Heart right ventricle (tissue), 16 donors: ENCODE results near the gene ZDHHC7. TPM values are rescaled to one million over a fixed set of nuclear protein-coding genes. Genes with fewer than 3 reads are reported as not detected.

Experiments
- ATAC-seq, 8 donors: fragments of 200-7000 bp; cut with Tn5 transposase; one replicate each; pipeline ENCODE4 v1.9.1; 2020; ENCODE audit warnings: mild to moderate bottlenecking in 8 of 8, moderate library complexity in 8 of 8, moderate number of reproducible peaks in 1 of 8
- DNase-seq, 2 donors: peaks; one replicate each; pipeline ENCODE4 v3.0.0-alpha.2; 2020
- H3K27ac ChIP-seq, 10 donors: fragments of 200-600 bp; sonication (generic) in 2 of 10; one replicate each; pipeline versions ENCODE4 v1.5.0 to v1.8.0; 2020 to 2022; ENCODE audit warnings: mild to moderate bottlenecking in 3 of 10
- H3K27me3 ChIP-seq, 7 donors: fragments of 200-600 bp; one replicate each; pipeline ENCODE4 v1.8.0; 2021 to 2022; ENCODE audit warnings: mild to moderate bottlenecking in 2 of 7
- H3K36me3 ChIP-seq, 9 donors: fragments of 200-600 bp; sonication (generic) in 1 of 9; one replicate each; pipeline versions ENCODE4 v1.5.0 to v1.8.0; 2020 to 2022; ENCODE audit warnings: mild to moderate bottlenecking in 2 of 9
- H3K4me1 ChIP-seq, 9 donors: fragments of 200-600 bp; sonication (generic) in 1 of 9; one replicate each; pipeline versions ENCODE4 v1.5.0 to v1.8.0; 2020 to 2022; ENCODE audit warnings: mild to moderate bottlenecking in 4 of 9
- H3K4me3 ChIP-seq, 10 donors: fragments of 200-600 bp; sonication (generic) in 2 of 10; one replicate each; pipeline versions ENCODE4 v1.5.0 to v1.8.0; 2020 to 2022; ENCODE audit warnings: mild to moderate bottlenecking in 7 of 10, moderate library complexity in 2 of 10
- H3K9me3 ChIP-seq, 11 donors: fragments of 200-600 bp in 10 of 11; sonication (generic) in 2 of 11; one replicate each; pipeline versions ENCODE4 v1.5.0 to v1.8.0; 2013 to 2022; ENCODE audit warnings: mild to moderate bottlenecking in 2 of 11, control low read depth in 1 of 11, moderate library complexity in 1 of 11
- CTCF ChIP-seq, 9 donors: fragments of 200-600 bp; sonication (generic) in 2 of 9; IDR thresholded peaks; one replicate each; pipeline versions ENCODE4 v1.5.0 to v1.8.0; 2021 to 2022; ENCODE audit warnings: antibody characterized with exemption in 9 of 9, mild to moderate bottlenecking in 5 of 9, moderate library complexity in 1 of 9
- WGBS, 2 donors: extraction: QIAGEN DNeasy Blood & Tissue Kit; methylation state at CpG; one replicate each; pipeline ENCODE4 v1.1.7; 2013; ENCODE audit warnings: inconsistent platforms in 1 of 2; 5-methylcytosine and 5-hydroxymethylcytosine counted together
- intact Hi-C, 10 donors: fragments of 100-400 bp; cut with DNase I; formaldehyde crosslinking; loops; one replicate each; pipeline versions ENCODE4 v1.11.1 to v1.14.2; 2022
- polyA plus RNA-seq, 2 donors: library from polyadenylated mRNA; stranded (reverse); fragments of 200-250 nt; gene quantifications; one replicate each; pipeline ENCODE4 v1.2.3, GENCODE V29; 2013
- total RNA-seq, 10 donors: library from RNA; stranded (reverse); fragmentation: NEBNext Ultra II Directional in 3 of 10; extraction: Animal tissue kit (Norgen Biotek cat#: 25700) in 3 of 10; gene quantifications; one replicate each; pipeline versions ENCODE4 v1.2.1 to v1.2.4, GENCODE V29; 2021 to 2023
- donor health status: Arrhythmogenic right ventricular cardiomyopathy.
- donor health status: ischemic (EF 13 %, LVEDD 7.1; RV severe dilation, severe dysfunction).
- donor health status: healthy with polysubstance abuse.
- donor health status: DM: no; HTN: yes; CAD: no.
- donor health status: DM: no; HTN: no; CAD: no.
- donor health status: ischemic (EF 25% LVEDD 6.9; RV normal size, moderate dysfunction).
- donor health status: ischemic (EF 25% LVEDD 5.7; RV mildly dilated, moderate dysfunction).
- donor health status: healthy.
- donor health status: DM: yes; HTN: yes; CAD: no.
- donor health status: Ischemic cardiomyopathy.
- donor health status: ischemic (EF 35%, LVEDD 5.7; RV mildly dilated, moderate dysfunction).
- donor health status: nonischemic (EF 11% LVEDD 7.7; RV severe dilation, severe dysfunction).
- donor health status: DM: yes; HTN: yes; CAD: no.
- donor health status: PGD.
- donor health status: ischemic (EF 29% LVEDD 5.4; RV normal size, mild dysfunction).
- donor health status: nonischemic (EF 23%, LVEDD 6.1; RV moderate dilation, normal function).

Gene ZDHHC7
- total and polyA plus RNA-seq, 12 donors = 15.1 to 55.5 (median 41.8) TPM

GRCh38 chr16:85011846-85012284 lies 530 bp upstream of the ZDHHC7 start:
- WGBS, 2 donors = 11% methylated on average over 17 of the region's 17 CpGs
- Histone ChIP-seq H3K4me3 (peak overlapping the region; percentile 65 to 98 (median 86)), H3K27ac (peak overlapping the region; percentile 89 to 99 (median 98)), H3K36me3 (no peaks in the 10 kb centered on the region), H3K9me3 (no peaks in the 10 kb centered on the region), H3K4me1 (peaks cover 0 to 74% (median 32%) of the 10 kb centered on the region in 9 donors), H3K27me3 (no peaks in the 10 kb centered on the region)
- intact Hi-C loops = loop anchor here in 3 of 10 donors (2.0 to 10.0 kb wide), 3 partner anchors 15 to 75 kb away; partner anchors contain the start of gene KIAA0513 (in 1 of the 3)
- ATAC-seq (peak in 7 of 8 donors; percentile 18 to 66 (median 51)), DNase-seq (no peak)
- peak in 1 of 9 donors; percentile 2 for TF ChIP-seq CTCF (IDR thresholded peaks at IDR 0.05)

GRCh38 chr16:85010446-85010930 lies 847 bp downstream of the ZDHHC7 start:
- H3K9me3 ChIP-seq = no peaks in the 10 kb centered on the region
- peak overlapping the region; percentile 89 to 99 (median 98) for H3K27ac ChIP-seq
- H3K36me3 ChIP-seq = peaks cover 0 to 7% (median 0%) of the 10 kb centered on the region in 9 donors
- TF ChIP-seq CTCF (IDR thresholded peaks at IDR 0.05) = no peak
- no peak for ATAC-seq
- WGBS, 2 donors = 20 to 23% methylated on average over 9 of the region's 9 CpGs
- H3K27me3 ChIP-seq = no peaks in the 10 kb centered on the region
- intact Hi-C loops = loop anchor here in 3 of 10 donors (2.0 to 10.0 kb wide), 3 partner anchors 16 to 76 kb away; partner anchors contain the start of gene KIAA0513 (in 1 of the 3)
- peaks cover 0 to 73% (median 42%) of the 10 kb centered on the region in 9 donors for H3K4me1 ChIP-seq
- no peak for DNase-seq
- peak overlapping the region; percentile 65 to 98 (median 86) for H3K4me3 ChIP-seq

- DNase-seq = no peak
- Histone ChIP-seq H3K9me3 (no peaks in the 10 kb centered on the region), H3K36me3 (peaks cover 0 to 8% (median 0%) of the 10 kb centered on the region in 9 donors), H3K27me3 (no peaks in the 10 kb centered on the region), H3K4me1 (peaks cover 16 to 81% (median 64%) of the 10 kb centered on the region in 9 donors), H3K4me3 (no peak overlapping the region), H3K27ac (no peak overlapping the region)
- intact Hi-C loops = no loop called here
- no peak for TF ChIP-seq CTCF (IDR thresholded peaks at IDR 0.05)
- no peak for ATAC-seq
- 54 to 61% methylated on average over 3 of the region's 3 CpGs for WGBS, 2 donors
Observed at GRCh38 chr16:85008271-85008670, 3.1 kb downstream of the ZDHHC7 start.

- DNase-seq (no peak), ATAC-seq (no peak)
- no peak overlapping the region for H3K4me3 ChIP-seq
- peaks cover 22 to 87% (median 70%) of the 10 kb centered on the region in 9 donors for H3K4me1 ChIP-seq
- peak overlapping the region in 1 of 10 donors; percentile 45 for H3K27ac ChIP-seq
- no peak for TF ChIP-seq CTCF (IDR thresholded peaks at IDR 0.05)
- H3K9me3 ChIP-seq = no peaks in the 10 kb centered on the region
- intact Hi-C loops = no loop called here
- WGBS, 2 donors = 89 to 94% methylated on average over 7 of the region's 7 CpGs
- H3K27me3 ChIP-seq = no peaks in the 10 kb centered on the region
- peaks cover 0 to 8% (median 0%) of the 10 kb centered on the region in 9 donors for H3K36me3 ChIP-seq
Observed at GRCh38 chr16:85007496-85008214, 3.7 kb downstream of the ZDHHC7 start.
